VCaP (cell line): ENCODE results near the gene ATP6V1C2.

ENCODE experiments used
- H3K27ac ChIP-seq: fragments of 450-650 bp; 2 replicates; pipeline ENCODE4 v1.5.1; 2017
- CTCF ChIP-seq: fragments of 450-650 bp; conservative IDR thresholded peaks from 2 replicates; pipeline ENCODE4 v1.5.1; 2017; ENCODE audit warnings: mild to moderate bottlenecking, moderate library complexity

ATP6V1C2 gene

GRCh38 chr2:10691521-10691920 lies 29.9 kb upstream of the ATP6V1C2 start:
- no peak overlapping the region for H3K27ac ChIP-seq
- no peak for TF ChIP-seq CTCF

- no peak overlapping the region for H3K27ac ChIP-seq
- no peak for TF ChIP-seq CTCF
These were observed 21.2 kb upstream of the ATP6V1C2 start for GRCh38 chr2:10700078-10700803.

- TF ChIP-seq CTCF, result no peak
- no peak overlapping the region for H3K27ac ChIP-seq
These were observed 17.3 kb upstream of the ATP6V1C2 start for GRCh38 chr2:10704034-10704594.

- no peak for TF ChIP-seq CTCF
- no peak overlapping the region for H3K27ac ChIP-seq
These were observed 15.4 kb upstream of the ATP6V1C2 start for GRCh38 chr2:10706033-10706432.

- TF ChIP-seq CTCF, result no peak
- no peak overlapping the region for H3K27ac ChIP-seq
These were observed 13.6 kb upstream of the ATP6V1C2 start for GRCh38 chr2:10707831-10708230.

GRCh38 chr2:10709290-10709939 lies 12.0 kb upstream of the ATP6V1C2 start:
- TF ChIP-seq CTCF, result peak; percentile 76
- no peak overlapping the region for H3K27ac ChIP-seq

GRCh38 chr2:10712185-10712809 lies 9.1 kb upstream of the ATP6V1C2 start:
- no peak for TF ChIP-seq CTCF
- H3K27ac ChIP-seq, result no peak overlapping the region
